Psoas muscle (tissue), 8 donors: ENCODE data around the gene AREL1. TPM values are rescaled to one million over a fixed set of nuclear protein-coding genes. Genes with fewer than 3 reads are reported as not detected.

Experiments used
- ATAC-seq, 4 donors: fragments of 200-7000 bp; cut with Tn5 transposase; one replicate each; pipeline ENCODE4 v1.9.1; 2020; ENCODE audit warnings: moderate library complexity in 3 of 4, mild to moderate bottlenecking in 2 of 4
- DNase-seq, 2 donors: peaks; one replicate each; pipeline ENCODE4 v3.0.0-alpha.2; 2020
- H3K27ac ChIP-seq: fragments of 200-600 bp; one replicate; pipeline ENCODE4 v1.8.0; 2022
- H3K27me3 ChIP-seq, 3 donors: fragments of 200-600 bp in 1 of 3; one replicate each; pipeline versions ENCODE4 v1.6.1 to v1.8.0; 2013 to 2022; ENCODE audit warnings: low read length in 2 of 3, mild to moderate bottlenecking in 2 of 3, moderate library complexity in 1 of 3; ENCODE audit not compliant: insufficient read depth in 3 of 3
- H3K36me3 ChIP-seq, 2 donors: fragments of 200-600 bp in 1 of 2; one replicate each; pipeline versions ENCODE4 v1.6.1 to v1.8.0; 2013 to 2022; ENCODE audit warnings: low read depth in 1 of 2, mild to moderate bottlenecking in 1 of 2, moderate library complexity in 1 of 2; ENCODE audit not compliant: insufficient read depth in 1 of 2
- H3K4me1 ChIP-seq: fragments of 200-600 bp; one replicate; pipeline ENCODE4 v1.8.0; 2022
- H3K4me3 ChIP-seq: fragments of 200-600 bp; one replicate; pipeline ENCODE4 v1.8.0; 2022; ENCODE audit warnings: mild to moderate bottlenecking
- H3K9me3 ChIP-seq: fragments of 200-600 bp; one replicate; pipeline ENCODE4 v1.8.0; 2022
- WGBS, 3 donors: extraction: QIAGEN DNeasy Blood & Tissue Kit; methylation state at CpG; one replicate each; pipeline versions ENCODE4 v1.1.6 to v1.1.7; 2013; 5-methylcytosine and 5-hydroxymethylcytosine counted together
- intact Hi-C, 2 donors: fragments of 100-400 bp; cut with DNase I; formaldehyde crosslinking; loops; one replicate each; pipeline versions ENCODE4 v1.11.0 to v1.14.2; 2022
- polyA plus RNA-seq, 3 donors: library from polyadenylated mRNA; stranded (reverse); fragments of 200-250 nt; gene quantifications; one replicate each; pipeline ENCODE4 v1.2.3, GENCODE V29; 2013
- total RNA-seq, 4 donors: library from RNA; stranded (reverse); fragmentation: NEBNext Ultra II Directional in 2 of 4; extraction: Animal tissue kit (Norgen Biotek cat#: 25700) in 2 of 4; gene quantifications; one replicate each; pipeline versions ENCODE4 v1.2.1 to v1.2.4, GENCODE V29; 2021 to 2023
- TF ChIP-seq, protein P1 (sequence below): fragments of 200-600 bp; IDR thresholded peaks from one replicate; pipeline ENCODE4 v1.8.0; 2022; ENCODE audit warnings: antibody characterized with exemption
- donor health status: healthy with polysubstance abuse.
- donor health status: DM: no; HTN: no; CAD: no; lungs with moderate emphysema.
- donor health status: Bipolar disorder and iron deficiency.
- donor health status: healthy.
- donor health status: DM: yes; HTN: yes; CAD: no.
- donor health status: DM: no; HTN: no; CAD: no.
- donor health status: DM: no; HTN: no; CAD: no.
- donor health status: DM: yes; HTN: yes; CAD: no.

Gene AREL1
- total and polyA plus RNA-seq, 7 donors, result 8.5 to 24.6 (median 15.4) TPM

DNA sequence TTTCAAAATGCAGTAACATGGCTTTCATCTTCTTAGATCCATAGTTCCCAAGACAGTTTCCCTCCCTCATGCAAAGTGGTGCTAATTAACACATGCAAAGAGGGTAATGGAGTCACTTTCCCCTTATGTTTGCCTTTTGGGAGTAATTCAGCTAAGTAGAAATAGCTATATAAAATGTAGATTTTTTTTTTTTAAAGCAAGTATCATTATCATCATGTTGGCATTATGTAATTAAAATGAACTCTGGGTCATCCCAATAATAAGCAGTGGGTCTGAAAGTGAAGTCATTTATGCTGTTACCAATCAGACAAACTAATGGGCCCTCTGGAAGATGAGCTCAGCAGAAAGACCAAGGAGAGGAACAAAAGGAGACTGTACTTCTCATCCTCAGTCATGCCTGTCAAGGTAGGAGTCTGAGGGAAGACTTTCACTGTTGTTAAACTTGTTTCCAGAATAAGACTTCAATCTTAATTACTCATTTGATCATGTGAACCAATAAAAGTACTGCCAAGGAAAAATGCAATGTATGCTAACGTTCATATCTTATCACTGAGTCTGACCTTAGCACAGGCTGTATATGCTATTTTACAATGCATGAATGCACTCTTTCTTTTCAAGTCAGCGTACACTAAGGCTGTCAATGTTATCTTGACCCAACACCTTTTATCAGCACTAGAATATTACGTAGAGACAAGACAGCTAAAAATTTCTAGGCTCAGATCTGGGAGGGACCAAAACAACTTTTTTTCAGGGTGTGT is 26.8 kb downstream of the AREL1 start:
- ATAC-seq, result no peak

DNA sequence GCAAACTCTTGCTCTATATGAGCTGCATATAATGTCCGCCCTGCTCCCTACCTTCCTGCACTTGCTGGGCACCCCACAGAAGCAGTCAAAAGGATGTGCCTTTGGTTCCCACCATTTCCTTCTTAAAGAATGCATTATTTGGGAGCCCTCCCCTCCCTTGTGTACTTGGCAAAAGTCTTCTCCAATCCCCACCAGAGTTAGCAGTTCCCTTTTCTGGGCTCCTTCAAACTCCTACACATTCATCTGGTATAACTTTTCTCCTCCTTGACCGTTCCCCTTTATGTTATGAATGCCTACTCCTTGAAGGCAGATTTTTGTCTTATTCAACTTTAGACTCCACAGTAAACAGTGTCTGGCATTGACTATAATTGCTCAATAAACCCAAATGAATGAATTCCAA is 27.8 kb downstream of the AREL1 start:
- H3K9me3 ChIP-seq, result no peaks in the 10 kb centered on the region
- no peak overlapping the region for H3K4me3 ChIP-seq
- ATAC-seq, result no peak
- no peak overlapping the region for H3K27ac ChIP-seq
- peaks cover 4 to 59% of the 10 kb centered on the region in 2 donors for H3K36me3 ChIP-seq
- H3K4me1 ChIP-seq, result no peaks in the 10 kb centered on the region
- TF ChIP-seq, protein P1, sequence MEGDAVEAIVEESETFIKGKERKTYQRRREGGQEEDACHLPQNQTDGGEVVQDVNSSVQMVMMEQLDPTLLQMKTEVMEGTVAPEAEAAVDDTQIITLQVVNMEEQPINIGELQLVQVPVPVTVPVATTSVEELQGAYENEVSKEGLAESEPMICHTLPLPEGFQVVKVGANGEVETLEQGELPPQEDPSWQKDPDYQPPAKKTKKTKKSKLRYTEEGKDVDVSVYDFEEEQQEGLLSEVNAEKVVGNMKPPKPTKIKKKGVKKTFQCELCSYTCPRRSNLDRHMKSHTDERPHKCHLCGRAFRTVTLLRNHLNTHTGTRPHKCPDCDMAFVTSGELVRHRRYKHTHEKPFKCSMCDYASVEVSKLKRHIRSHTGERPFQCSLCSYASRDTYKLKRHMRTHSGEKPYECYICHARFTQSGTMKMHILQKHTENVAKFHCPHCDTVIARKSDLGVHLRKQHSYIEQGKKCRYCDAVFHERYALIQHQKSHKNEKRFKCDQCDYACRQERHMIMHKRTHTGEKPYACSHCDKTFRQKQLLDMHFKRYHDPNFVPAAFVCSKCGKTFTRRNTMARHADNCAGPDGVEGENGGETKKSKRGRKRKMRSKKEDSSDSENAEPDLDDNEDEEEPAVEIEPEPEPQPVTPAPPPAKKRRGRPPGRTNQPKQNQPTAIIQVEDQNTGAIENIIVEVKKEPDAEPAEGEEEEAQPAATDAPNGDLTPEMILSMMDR, result no peak
- WGBS, 3 donors, result 90 to 93% (median 93%) methylated on average over 2 of the region's 2 CpGs
- DNase-seq, result no peak
- H3K27me3 ChIP-seq, result no peaks in the 10 kb centered on the region
- intact Hi-C loops, result no loop called here

More for the DNA sequence above, 26.8 kb downstream of the AREL1 start:
- Histone ChIP-seq H3K27me3 (no peaks in the 10 kb centered on the region), H3K9me3 (no peaks in the 10 kb centered on the region), H3K36me3 (peaks cover 4 to 70% of the 10 kb centered on the region in 2 donors), H3K4me3 (no peak overlapping the region), H3K4me1 (peaks cover 8% of the 10 kb centered on the region), H3K27ac (no peak overlapping the region)
- WGBS, 3 donors, result 86 to 91% (median 87%) methylated on average over 3 of the region's 3 CpGs
- no peak for DNase-seq
- intact Hi-C loops, result no loop called here
- TF ChIP-seq, protein P1, result no peak

DNA sequence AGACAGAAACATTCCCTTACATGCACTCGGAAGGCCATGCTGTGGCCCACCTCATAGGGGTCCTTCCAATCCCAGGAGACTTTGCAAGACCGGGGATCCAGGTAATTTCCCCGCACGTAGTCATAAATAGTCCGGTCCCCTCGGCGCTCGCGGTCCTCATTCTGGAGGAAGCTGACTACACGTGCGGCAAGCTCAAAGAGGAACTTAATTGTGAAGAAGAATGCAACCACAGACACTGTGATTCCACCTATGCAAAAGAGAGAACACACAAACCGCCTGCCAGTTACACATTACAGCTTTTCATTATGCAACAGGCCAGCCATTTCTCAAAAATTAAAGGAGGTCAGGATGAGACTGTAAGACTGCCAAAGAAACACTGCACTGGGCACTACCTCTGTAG is 28.4 kb downstream of the AREL1 start:
- WGBS, 3 donors, result 91 to 93% (median 92%) methylated on average over 12 of the region's 12 CpGs
- intact Hi-C loops, result no loop called here
- no peak for DNase-seq

DNA sequence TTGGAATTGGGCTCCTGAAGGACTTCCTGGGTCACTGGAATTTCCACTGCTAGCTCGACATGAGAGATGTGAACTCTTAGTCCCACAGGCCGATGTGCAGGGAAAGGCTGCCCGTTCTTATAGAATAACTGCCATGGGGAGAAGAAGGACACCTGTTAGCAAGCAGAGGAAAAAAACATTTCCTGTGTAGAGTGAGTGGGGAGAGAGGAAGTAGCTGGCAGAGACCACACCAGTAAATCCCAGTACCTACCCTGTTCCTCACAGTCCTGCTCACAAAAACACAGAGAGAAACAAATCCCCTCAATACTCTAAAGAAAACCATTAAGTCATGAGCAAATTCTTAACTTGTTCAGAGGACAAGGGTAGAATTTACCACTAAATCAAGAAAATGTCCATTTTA is 29.5 kb downstream of the AREL1 start:
- TF ChIP-seq, protein P1, result no peak
- ATAC-seq (no peak), DNase-seq (no peak)
- H3K27me3 ChIP-seq, result no peaks in the 10 kb centered on the region
- H3K4me3 ChIP-seq, result no peak overlapping the region
- no peaks in the 10 kb centered on the region for H3K9me3 ChIP-seq
- no peak overlapping the region for H3K27ac ChIP-seq
- intact Hi-C loops, result no loop called here
- 64 to 75% (median 71%) methylated on average over 3 of the region's 3 CpGs for WGBS, 3 donors
- H3K36me3 ChIP-seq, result peaks cover 4 to 56% of the 10 kb centered on the region in 2 donors
- no peaks in the 10 kb centered on the region for H3K4me1 ChIP-seq

More for the DNA sequence above, 28.4 kb downstream of the AREL1 start:
- Histone ChIP-seq H3K27me3 (no peaks in the 10 kb centered on the region), H3K4me1 (no peaks in the 10 kb centered on the region), H3K27ac (no peak overlapping the region), H3K9me3 (no peaks in the 10 kb centered on the region), H3K4me3 (no peak overlapping the region), H3K36me3 (peaks cover 4 to 56% of the 10 kb centered on the region in 2 donors)
- TF ChIP-seq, protein P1, result no peak
- peak in 1 of 4 donors; percentile 26 for ATAC-seq
